HG03095 (cell line): ENCODE measurements around the gene BCAS3.
"Not testable (repeated sequence)": the region's sequence is repeated elsewhere in the genome, so short reads cannot be mapped to it uniquely, and the experiment has no call there.

Experiments
- ATAC-seq: cut with Tn5 transposase; IDR thresholded peaks from one replicate; pipeline ENCODE4 v1.9.1; 2021; ENCODE audit warnings: moderate library complexity; ENCODE audit not compliant: unreplicated experiment

Gene BCAS3

GRCh38 chr17:61146833-61147232 is 469.2 kb downstream of the BCAS3 start:
- not testable (repeated sequence) for ATAC-seq

GRCh38 chr17:61149106-61149825 is 471.6 kb downstream of the BCAS3 start:
- ATAC-seq: no peak

- no peak for ATAC-seq
Measured at GRCh38 chr17:61149862-61150362, 472.3 kb downstream of the BCAS3 start.

- no peak for ATAC-seq
Measured at GRCh38 chr17:61150686-61151299, 473.1 kb downstream of the BCAS3 start.

GRCh38 chr17:61152898-61153297 is 475.2 kb downstream of the BCAS3 start:
- no peak for ATAC-seq

- no peak for ATAC-seq
Measured at GRCh38 chr17:61155590-61156237, 478.1 kb downstream of the BCAS3 start.

GRCh38 chr17:61157246-61157886 is 479.7 kb downstream of the BCAS3 start:
- ATAC-seq: no peak

- ATAC-seq: no peak
Measured at GRCh38 chr17:61158376-61158775, 480.7 kb downstream of the BCAS3 start.

- no peak for ATAC-seq
Measured at GRCh38 chr17:61159221-61159814, 481.7 kb downstream of the BCAS3 start.

- ATAC-seq: no peak
Measured at GRCh38 chr17:61160204-61160603, 482.6 kb downstream of the BCAS3 start.

- no peak for ATAC-seq
Measured at GRCh38 chr17:61160789-61161445, 483.3 kb downstream of the BCAS3 start.

GRCh38 chr17:61161615-61162134 is 484.0 kb downstream of the BCAS3 start:
- no peak for ATAC-seq

GRCh38 chr17:61164517-61164916 is 486.9 kb downstream of the BCAS3 start:
- ATAC-seq: no peak

- ATAC-seq: no peak
Measured at GRCh38 chr17:61167075-61167474, 489.4 kb downstream of the BCAS3 start.

- no peak for ATAC-seq
Measured at GRCh38 chr17:61168506-61168905, 490.9 kb downstream of the BCAS3 start.

- ATAC-seq: no peak
Measured at GRCh38 chr17:61174310-61174709, 496.7 kb downstream of the BCAS3 start.

- ATAC-seq: no peak
Measured at GRCh38 chr17:61175298-61176142, 497.9 kb downstream of the BCAS3 start.

GRCh38 chr17:61177351-61177750 is 499.7 kb downstream of the BCAS3 start:
- no peak for ATAC-seq

GRCh38 chr17:61178284-61178683 is 500.6 kb downstream of the BCAS3 start:
- no peak for ATAC-seq
